ENCODE measurements around the gene NRXN3.

Gene NRXN3

GRCh38 chr14:79284621-79285020, 1114.4 kb downstream of the NRXN3 start:
- no peak overlapping the region for H3K4me3 ChIP-seq
- H3K36me3 ChIP-seq: no peaks in the 10 kb centered on the region
- no peak overlapping the region for H3K27ac ChIP-seq
- H3K4me2 ChIP-seq: no peak overlapping the region
- no peaks in the 10 kb centered on the region for H4K20me1 ChIP-seq
- H3K27me3 ChIP-seq: no peaks in the 10 kb centered on the region
- peaks cover 0 to 7% (median 2%) of the 10 kb centered on the region in 11 experiments; a peak in 11 of 22 replicates for H3K9me3 ChIP-seq (replicated peaks in 1 of 11)
- H3K4me1 ChIP-seq: no peaks in the 10 kb centered on the region
- no peak overlapping the region for H3K9ac ChIP-seq
- no peak for TF ChIP-seq Cebpa-rat (IDR thresholded peaks at IDR 0.05)

- Histone ChIP-seq H3K9me3 (replicated peaks in 1 of 11) (peaks cover 0 to under 1% (median 0%) of the 10 kb centered on the region in 11 experiments; a peak in 1 of 22 replicates), H3K4me3 (no peak overlapping the region), H3K27me3 (no peaks in the 10 kb centered on the region), H3K36me3 (no peaks in the 10 kb centered on the region), H3K4me2 (no peak overlapping the region), H3K9ac (no peak overlapping the region), H4K20me1 (no peaks in the 10 kb centered on the region), H3K4me1 (no peaks in the 10 kb centered on the region), H3K27ac (no peak overlapping the region)
- no peak for TF ChIP-seq Cebpa-rat (IDR thresholded peaks at IDR 0.05)
These were observed 1115.1 kb downstream of the NRXN3 start for GRCh38 chr14:79285263-79285662.

GRCh38 chr14:79287976-79288375, 1117.8 kb downstream of the NRXN3 start:
- no peak overlapping the region for H3K27ac ChIP-seq
- no peaks in the 10 kb centered on the region for H3K9me3 ChIP-seq (replicated peaks in 1 of 11)
- no peaks in the 10 kb centered on the region for H3K36me3 ChIP-seq
- no peak overlapping the region for H3K4me2 ChIP-seq
- TF ChIP-seq Cebpa-rat (IDR thresholded peaks at IDR 0.05): no peak
- no peak overlapping the region for H3K9ac ChIP-seq
- no peak overlapping the region for H3K4me3 ChIP-seq
- no peaks in the 10 kb centered on the region for H3K4me1 ChIP-seq
- H4K20me1 ChIP-seq: no peaks in the 10 kb centered on the region
- H3K27me3 ChIP-seq: no peaks in the 10 kb centered on the region

GRCh38 chr14:79293482-79294177, 1123.5 kb downstream of the NRXN3 start:
- Histone ChIP-seq H3K4me3 (no peak overlapping the region), H3K9ac (no peak overlapping the region), H3K27me3 (no peaks in the 10 kb centered on the region), H3K4me2 (no peak overlapping the region), H3K27ac (no peak overlapping the region), H3K36me3 (no peaks in the 10 kb centered on the region), H3K9me3 (replicated peaks in 1 of 11) (no peaks in the 10 kb centered on the region), H3K4me1 (no peaks in the 10 kb centered on the region), H4K20me1 (no peaks in the 10 kb centered on the region)
- no peak for TF ChIP-seq Cebpa-rat (IDR thresholded peaks at IDR 0.05)

GRCh38 chr14:79294499-79294898, 1124.3 kb downstream of the NRXN3 start:
- Histone ChIP-seq H3K36me3 (no peaks in the 10 kb centered on the region), H3K4me3 (no peak overlapping the region)

GRCh38 chr14:79295385-79295784, 1125.2 kb downstream of the NRXN3 start:
- Histone ChIP-seq H3K4me2 (no peak overlapping the region), H3K27me3 (no peaks in the 10 kb centered on the region), H4K20me1 (no peaks in the 10 kb centered on the region), H3K27ac (no peak overlapping the region), H3K9me3 (replicated peaks in 1 of 11) (no peaks in the 10 kb centered on the region), H3K4me3 (no peak overlapping the region), H3K36me3 (no peaks in the 10 kb centered on the region), H3K4me1 (no peaks in the 10 kb centered on the region), H3K9ac (no peak overlapping the region)
- no peak for TF ChIP-seq Cebpa-rat (IDR thresholded peaks at IDR 0.05)

More at GRCh38 chr14:79294499-79294898, 1124.3 kb downstream of the NRXN3 start:
- H3K4me2 ChIP-seq: no peak overlapping the region
- no peaks in the 10 kb centered on the region for H3K4me1 ChIP-seq
- H3K27ac ChIP-seq: no peak overlapping the region
- H3K9me3 ChIP-seq (replicated peaks in 1 of 11): no peaks in the 10 kb centered on the region
- no peak overlapping the region for H3K9ac ChIP-seq
- TF ChIP-seq Cebpa-rat (IDR thresholded peaks at IDR 0.05): no peak
- no peaks in the 10 kb centered on the region for H3K27me3 ChIP-seq
- no peaks in the 10 kb centered on the region for H4K20me1 ChIP-seq

GRCh38 chr14:79298373-79298772, 1128.2 kb downstream of the NRXN3 start:
- H3K27me3 ChIP-seq: no peaks in the 10 kb centered on the region
- no peaks in the 10 kb centered on the region for H3K9me3 ChIP-seq (replicated peaks in 1 of 11)
- no peak overlapping the region for H3K4me2 ChIP-seq
- H4K20me1 ChIP-seq: no peaks in the 10 kb centered on the region
- no peak for TF ChIP-seq Cebpa-rat (IDR thresholded peaks at IDR 0.05)
- H3K27ac ChIP-seq: no peak overlapping the region
- no peak overlapping the region for H3K4me3 ChIP-seq
- H3K4me1 ChIP-seq: no peaks in the 10 kb centered on the region
- no peak overlapping the region for H3K9ac ChIP-seq
- no peaks in the 10 kb centered on the region for H3K36me3 ChIP-seq

GRCh38 chr14:79299162-79299561, 1129.0 kb downstream of the NRXN3 start:
- Histone ChIP-seq H3K4me2 (no peak overlapping the region), H3K36me3 (no peaks in the 10 kb centered on the region), H3K4me3 (no peak overlapping the region), H3K4me1 (no peaks in the 10 kb centered on the region), H3K27ac (no peak overlapping the region), H4K20me1 (no peaks in the 10 kb centered on the region), H3K9me3 (replicated peaks in 1 of 11) (no peaks in the 10 kb centered on the region), H3K9ac (no peak overlapping the region), H3K27me3 (no peaks in the 10 kb centered on the region)
- no peak for TF ChIP-seq Cebpa-rat (IDR thresholded peaks at IDR 0.05)

- H4K20me1 ChIP-seq: no peaks in the 10 kb centered on the region
- no peak overlapping the region for H3K4me3 ChIP-seq
- no peaks in the 10 kb centered on the region for H3K4me1 ChIP-seq
- no peak overlapping the region for H3K4me2 ChIP-seq
- TF ChIP-seq Cebpa-rat (IDR thresholded peaks at IDR 0.05): no peak
- H3K27me3 ChIP-seq: no peaks in the 10 kb centered on the region
- no peaks in the 10 kb centered on the region for H3K36me3 ChIP-seq
- H3K9ac ChIP-seq: no peak overlapping the region
- no peaks in the 10 kb centered on the region for H3K9me3 ChIP-seq (replicated peaks in 1 of 11)
- H3K27ac ChIP-seq: no peak overlapping the region
These were observed 1134.1 kb downstream of the NRXN3 start for GRCh38 chr14:79304279-79304678.

- no peak overlapping the region for H3K9ac ChIP-seq
- H3K27ac ChIP-seq: no peak overlapping the region
- no peak overlapping the region for H3K4me2 ChIP-seq
- H3K9me3 ChIP-seq (replicated peaks in 1 of 11): no peaks in the 10 kb centered on the region
- no peaks in the 10 kb centered on the region for H3K4me1 ChIP-seq
- no peaks in the 10 kb centered on the region for H3K27me3 ChIP-seq
- H3K36me3 ChIP-seq: no peaks in the 10 kb centered on the region
- no peaks in the 10 kb centered on the region for H4K20me1 ChIP-seq
- H3K4me3 ChIP-seq: no peak overlapping the region
- TF ChIP-seq Cebpa-rat (IDR thresholded peaks at IDR 0.05): no peak
These were observed 1136.4 kb downstream of the NRXN3 start for GRCh38 chr14:79306546-79306945.

Data from BLaER1 treated with 17β-estradiol and CSF1 and Interleukin-3, amounts not matched to agents 10 nM and 100 nM (cell line).